ENCODE data around the gene RSPO3.

DNA sequence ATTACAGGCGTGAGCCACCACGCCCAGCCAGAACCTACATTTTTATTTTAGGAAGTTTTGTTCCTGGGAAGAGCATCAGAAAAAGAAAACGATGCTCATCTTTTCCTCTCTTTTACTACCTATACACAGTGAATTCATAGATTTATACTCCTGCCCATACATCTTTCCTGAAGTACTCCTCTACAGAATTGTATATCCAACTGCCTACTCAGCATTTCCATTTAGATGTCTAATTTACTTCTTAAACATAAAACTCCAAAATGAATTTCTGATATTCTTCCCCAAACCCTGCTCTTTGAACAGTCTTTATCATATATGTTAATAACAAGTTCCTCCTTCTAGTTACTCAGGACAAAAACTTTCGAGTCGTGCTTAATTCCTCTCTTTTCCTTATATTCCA, 39.8 kb upstream of the RSPO3 start:
- TF ChIP-seq, protein P1, sequence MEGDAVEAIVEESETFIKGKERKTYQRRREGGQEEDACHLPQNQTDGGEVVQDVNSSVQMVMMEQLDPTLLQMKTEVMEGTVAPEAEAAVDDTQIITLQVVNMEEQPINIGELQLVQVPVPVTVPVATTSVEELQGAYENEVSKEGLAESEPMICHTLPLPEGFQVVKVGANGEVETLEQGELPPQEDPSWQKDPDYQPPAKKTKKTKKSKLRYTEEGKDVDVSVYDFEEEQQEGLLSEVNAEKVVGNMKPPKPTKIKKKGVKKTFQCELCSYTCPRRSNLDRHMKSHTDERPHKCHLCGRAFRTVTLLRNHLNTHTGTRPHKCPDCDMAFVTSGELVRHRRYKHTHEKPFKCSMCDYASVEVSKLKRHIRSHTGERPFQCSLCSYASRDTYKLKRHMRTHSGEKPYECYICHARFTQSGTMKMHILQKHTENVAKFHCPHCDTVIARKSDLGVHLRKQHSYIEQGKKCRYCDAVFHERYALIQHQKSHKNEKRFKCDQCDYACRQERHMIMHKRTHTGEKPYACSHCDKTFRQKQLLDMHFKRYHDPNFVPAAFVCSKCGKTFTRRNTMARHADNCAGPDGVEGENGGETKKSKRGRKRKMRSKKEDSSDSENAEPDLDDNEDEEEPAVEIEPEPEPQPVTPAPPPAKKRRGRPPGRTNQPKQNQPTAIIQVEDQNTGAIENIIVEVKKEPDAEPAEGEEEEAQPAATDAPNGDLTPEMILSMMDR (IDR thresholded peaks at IDR 0.05), result no peak
- TF ChIP-seq POLR2A (IDR thresholded peaks at IDR 0.05), result no peak
